SK-N-SH treated with all-trans-retinoic acid at 6 μM for 48 hours (cell line): ENCODE measurements around the gene TLN1.

Experiments
- ATAC-seq: fragments of 200-7000 bp; cut with Tn5 transposase; 3 replicates; pipeline ENCODE4 v1.9.1; 2020; ENCODE audit warnings: mild to moderate bottlenecking, moderate library complexity
- ARNTL ChIP-seq: fragments of 450-650 bp; formaldehyde crosslinking; IDR thresholded peaks from 2 replicates; pipeline ENCODE4 v1.5.0; 2020; ENCODE audit warnings: low read depth, mild to moderate bottlenecking, moderate library complexity, borderline replicate concordance
- BACH2 ChIP-seq: fragments of 250-450 bp; sonication (Bioruptor Pico); IDR thresholded peaks from 2 replicates; pipeline ENCODE4 v1.9.0; 2021; ENCODE audit warnings: mild to moderate bottlenecking, borderline replicate concordance
- CSRNP3 ChIP-seq: fragments of 250-450 bp; sonication (Bioruptor Pico); IDR thresholded peaks from 2 replicates; pipeline ENCODE4 v1.5.1; 2021; ENCODE audit warnings: mild to moderate bottlenecking, moderate library complexity
- ESRRG ChIP-seq: fragments of 250-450 bp; sonication (Bioruptor Pico); IDR thresholded peaks from 2 replicates; pipeline ENCODE4 v1.6.1; 2021; ENCODE audit warnings: mild to moderate bottlenecking
- GLIS3 ChIP-seq: fragments of 250-450 bp; sonication (Bioruptor Pico); IDR thresholded peaks from 2 replicates; pipeline ENCODE4 v1.5.0; 2020; ENCODE audit warnings: mild to moderate bottlenecking, moderate library complexity
- ISL1 ChIP-seq: fragments of 250-450 bp; sonication (Bioruptor Pico); IDR thresholded peaks from 2 replicates; pipeline ENCODE4 v2.1.2; 2022; ENCODE audit warnings: mild to moderate bottlenecking, moderate library complexity
- POU6F1 ChIP-seq: fragments of 250-450 bp; sonication (Bioruptor Pico); IDR thresholded peaks from 2 replicates; pipeline ENCODE4 v1.8.0; 2021; ENCODE audit warnings: low read depth, mild to moderate bottlenecking, moderate library complexity, borderline replicate concordance
- PPARA ChIP-seq: fragments of 250-450 bp; sonication (Bioruptor Pico); IDR thresholded peaks from 2 replicates; pipeline ENCODE4 v1.5.0; 2020; ENCODE audit warnings: mild to moderate bottlenecking, borderline replicate concordance
- RARB ChIP-seq: fragments of 250-450 bp; sonication (Bioruptor Pico); IDR thresholded peaks from 2 replicates; pipeline ENCODE4 v1.8.0; 2021; ENCODE audit warnings: mild to moderate bottlenecking, moderate library complexity
- SNAI2 ChIP-seq: fragments of 250-450 bp; sonication (Bioruptor Pico); IDR thresholded peaks from 2 replicates; pipeline ENCODE4 v1.5.0; 2020; ENCODE audit warnings: mild to moderate bottlenecking, moderate library complexity
- TOX ChIP-seq: fragments of 250-450 bp; sonication (Bioruptor Pico); IDR thresholded peaks from 2 replicates; pipeline ENCODE4 v1.8.0; 2021; ENCODE audit warnings: mild to moderate bottlenecking, moderate library complexity, borderline replicate concordance
- TSHZ2 ChIP-seq: fragments of 250-450 bp; sonication (Bioruptor Pico); IDR thresholded peaks from 2 replicates; pipeline ENCODE4 v1.5.0; 2020; ENCODE audit warnings: mild to moderate bottlenecking, moderate library complexity
- ZC3H10 ChIP-seq: fragments of 250-450 bp; sonication (Bioruptor Pico); IDR thresholded peaks from 2 replicates; pipeline ENCODE4 v1.5.1; 2021; ENCODE audit warnings: mild to moderate bottlenecking, moderate library complexity
- ZFP3 ChIP-seq: fragments of 250-450 bp; sonication (Bioruptor Pico); IDR thresholded peaks from 2 replicates; pipeline ENCODE4 v1.5.0; 2020; ENCODE audit warnings: mild to moderate bottlenecking, moderate library complexity
- ZFP30 ChIP-seq: fragments of 450-650 bp; formaldehyde crosslinking; IDR thresholded peaks from 2 replicates; pipeline ENCODE4 v1.5.0; 2022; ENCODE audit warnings: mild to moderate bottlenecking, moderate library complexity
- ZNF565 ChIP-seq: fragments of 450-650 bp; formaldehyde crosslinking; conservative IDR thresholded peaks from 2 replicates; pipeline ENCODE4 v1.5.0; 2020; ENCODE audit warnings: low read depth, mild to moderate bottlenecking, moderate library complexity
- ZNF70 ChIP-seq: fragments of 450-650 bp; formaldehyde crosslinking; IDR thresholded peaks from 2 replicates; pipeline ENCODE4 v1.5.0; 2020; ENCODE audit warnings: mild to moderate bottlenecking, moderate library complexity
- ZNF8 ChIP-seq: fragments of 450-650 bp; formaldehyde crosslinking; IDR thresholded peaks from 2 replicates; pipeline ENCODE4 v1.5.0; 2020; ENCODE audit warnings: mild to moderate bottlenecking, moderate library complexity

TLN1 gene

DNA sequence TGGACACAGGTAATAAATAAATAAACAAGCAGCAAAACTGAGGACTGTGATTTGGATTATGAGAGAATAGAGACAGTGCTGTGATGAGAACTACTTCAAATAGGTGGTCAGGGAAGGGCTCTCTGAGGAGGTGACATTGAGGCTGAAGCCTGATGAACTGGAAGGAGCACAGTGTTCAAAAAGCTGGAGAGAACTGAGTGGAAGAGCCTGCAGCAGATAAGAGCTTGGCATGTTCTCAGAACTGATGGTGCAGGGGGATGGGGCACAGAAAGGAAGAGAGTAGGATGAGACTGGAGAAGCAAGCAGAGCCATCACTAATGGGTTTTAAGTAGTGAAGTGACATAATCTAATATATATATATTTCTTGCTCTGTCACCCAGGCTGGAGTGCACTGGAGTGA, 31.1 kb downstream of the TLN1 start (continued):
- TF ChIP-seq CSRNP3 (CRISPR knock-in tag) (no peak), PPARA (no peak)

DNA sequence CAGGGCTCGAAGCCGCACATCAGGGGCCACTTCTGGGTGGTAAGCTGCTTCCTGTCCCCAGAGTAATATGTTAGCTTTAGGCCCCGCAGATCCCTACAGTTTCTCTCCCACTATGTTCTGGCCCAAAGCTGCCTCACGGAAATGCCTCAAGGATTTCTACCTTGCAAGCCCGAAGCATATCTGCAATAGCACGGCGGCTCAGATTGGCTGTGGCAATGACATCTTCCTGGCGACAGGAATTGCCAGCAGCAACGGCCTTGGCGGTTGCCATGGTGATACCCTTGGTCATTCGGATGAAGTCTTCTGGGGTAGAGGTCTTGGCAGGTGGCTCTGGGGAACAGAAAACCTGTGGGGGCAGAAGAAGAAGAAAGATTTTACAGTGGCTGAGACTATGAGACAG, 32.0 kb downstream of the TLN1 start:
- no peak for ATAC-seq
- TF ChIP-seq GLIS3 (no peak), ZNF70 (CRISPR knock-in tag) (no peak), BACH2 (CRISPR knock-in tag) (no peak), TSHZ2 (CRISPR knock-in tag) (no peak), POU6F1 (CRISPR knock-in tag) (no peak), CSRNP3 (CRISPR knock-in tag) (no peak), ZFP30 (CRISPR knock-in tag) (no peak), ISL1 (CRISPR knock-in tag) (no peak), ARNTL (CRISPR knock-in tag) (no peak), RARB (CRISPR knock-in tag) (no peak), PPARA (no peak), ZC3H10 (no peak), ZFP3 (CRISPR knock-in tag) (no peak), ESRRG (CRISPR knock-in tag) (no peak)

GRCh38 chr9:35698231-35698630, 33.8 kb downstream of the TLN1 start:
- TF ChIP-seq TSHZ2 (CRISPR knock-in tag): no peak
- TF ChIP-seq ZNF70 (CRISPR knock-in tag): no peak
- TF ChIP-seq TOX (CRISPR knock-in tag): no peak
- TF ChIP-seq ZC3H10: no peak
- TF ChIP-seq, all 23 proteins: peak for 0
- no peak for ATAC-seq

DNA sequence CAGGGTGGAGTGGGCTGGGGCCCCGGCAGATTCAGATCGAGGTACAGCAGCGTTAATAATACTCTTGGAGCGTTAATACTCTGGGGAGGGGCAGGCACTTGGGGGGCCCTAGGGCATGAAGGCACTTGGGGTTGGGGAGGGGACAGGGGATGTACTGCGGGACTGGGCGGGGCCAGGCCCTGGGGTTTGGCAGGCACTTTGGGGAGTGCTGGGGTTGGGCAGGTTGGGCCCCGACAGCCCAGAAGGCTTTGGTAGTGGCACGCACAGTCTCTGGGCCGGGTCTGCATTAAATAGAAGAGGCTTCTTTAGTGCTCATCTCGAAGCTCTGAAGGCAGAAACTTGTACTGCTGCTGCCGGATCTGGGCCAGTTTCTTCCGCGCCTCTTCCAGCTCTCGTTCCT, 34.5 kb downstream of the TLN1 start:
- ATAC-seq: no peak
- TF ChIP-seq ZFP30 (CRISPR knock-in tag) (no peak), ZNF8 (no peak), RARB (CRISPR knock-in tag) (no peak), ISL1 (CRISPR knock-in tag) (no peak), TOX (CRISPR knock-in tag) (no peak), BACH2 (CRISPR knock-in tag) (no peak), TSHZ2 (CRISPR knock-in tag) (no peak), ZFP3 (CRISPR knock-in tag) (no peak), CSRNP3 (CRISPR knock-in tag) (no peak), GLIS3 (no peak), ZNF565 (CRISPR knock-in tag) (no peak), ZC3H10 (no peak), PPARA (no peak), ESRRG (CRISPR knock-in tag) (no peak), SNAI2 (no peak)
